Measurements from ENCODE around the gene KLHL12. TPM values are rescaled to one million over a fixed set of nuclear protein-coding genes. Genes with fewer than 3 reads are reported as not detected.

Gene KLHL12
- total and polyA plus RNA-seq, 2 of the 8 experiments (the other 6 are each of a cell fraction or from before 2014, with no cell fraction given) = 27.2 to 33.3 TPM

DNA sequence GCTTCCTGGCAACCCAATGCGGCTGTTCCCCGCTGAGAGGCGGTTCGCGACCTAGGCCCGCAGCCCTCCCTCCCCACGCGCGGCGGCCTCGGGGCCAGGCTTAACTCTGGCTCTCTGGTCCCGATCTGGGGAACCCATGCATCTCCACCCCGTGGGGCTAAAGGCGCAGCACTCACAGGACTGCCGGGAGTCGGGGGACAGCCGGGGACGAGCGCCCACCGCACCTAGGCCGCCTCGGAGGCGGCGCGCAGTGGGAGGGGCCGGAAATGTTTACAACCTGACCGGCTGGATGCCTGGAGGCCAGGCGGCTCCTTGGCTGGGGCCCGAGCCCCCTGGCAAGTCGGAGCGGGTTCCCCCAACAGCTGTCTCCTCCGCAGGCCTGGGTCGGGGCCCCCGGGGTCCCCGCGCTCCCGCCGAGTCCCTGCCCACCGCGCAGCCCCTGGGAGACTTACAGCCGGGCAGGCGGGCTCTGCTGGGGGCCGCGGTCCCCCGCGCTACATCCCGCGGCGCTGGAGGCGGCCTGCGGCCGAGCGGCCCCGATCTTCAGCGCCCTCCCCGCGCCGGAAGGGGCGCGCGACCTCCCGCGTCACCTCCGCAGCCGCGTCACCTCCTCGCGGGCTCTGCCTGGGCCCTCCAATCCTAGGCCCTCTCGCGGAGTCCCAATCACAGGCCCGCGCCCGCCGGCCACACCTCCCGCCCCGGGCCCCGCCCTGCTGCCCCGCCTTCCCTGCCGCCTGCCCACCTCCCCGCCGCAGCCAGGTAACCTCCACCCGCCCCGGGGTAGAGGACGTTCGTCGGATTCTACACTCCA lies 30.9 kb upstream of the KLHL12 start, which contains the start of gene ADIPOR1:
ADIPOR1 (minus strand) TSS at position 580 of the 811 bp plus-strand sequence. CDS start 7,242 bp downstream, outside the sequence.
- H2AFZ ChIP-seq (ENCODE audit: low read length) = peak within 1 kb of the TSS; percentile 92
- H3K23me2 ChIP-seq (ENCODE audit: low read depth, low read length) = peaks cover 6% of the 10 kb centered on the region
- no peak within 1 kb of the TSS for H2BK120ac ChIP-seq (replicated peaks; ENCODE audit: low read depth, low read length)
- no peak within 1 kb of the TSS; the same call in 1 of the 2 replicates for H2BK15ac ChIP-seq (ENCODE audit: low read length)
- H4K91ac ChIP-seq (replicated peaks; ENCODE audit: insufficient read length, low read length) = no peak within 1 kb of the TSS
- WGBS, 2 experiments (ENCODE audit: extremely low coverage in 1 of 2, insufficient coverage in 1 of 2, insufficient read length in 1 of 2, insufficient replicate concordance in 2 of 2, low coverage in 1 of 2, low lambda C conversion rate in 2 of 2, missing lambda C conversion rate in 1 of 2) = 2% methylated on average over 62 of the region's 86 CpGs; no CpG with 5 or more reads in 1 of the 2 experiments
- H3K27me3 ChIP-seq (replicated peaks in 1 of 4; ENCODE audit: control insufficient read depth in 3 of 4, extremely low read depth in 1 of 4, insufficient read depth in 3 of 4, low read length in 3 of 4) = no peaks in the 10 kb centered on the region
- H3K4me3 ChIP-seq (ENCODE audit: extremely low read depth in 1 of 4, insufficient read depth in 2 of 4, low read depth in 3 of 4, low read length in 4 of 4) = peak within 1 kb of the TSS; percentile 80 to 99 (median 86)
- H3K9ac ChIP-seq (replicated peaks in 1 of 4; ENCODE audit: extremely low read depth in 1 of 4, low read depth in 3 of 4, low read length in 3 of 4) = peak within 1 kb of the TSS; percentile 80 to 98 (median 88)
- no peak within 1 kb of the TSS for H3K14ac ChIP-seq (ENCODE audit: insufficient read length)
- no peak for FAIRE-seq
- no peaks in the 10 kb centered on the region; a peak in 1 of 8 replicates for H3K36me3 ChIP-seq (ENCODE audit: control insufficient read depth in 2 of 4, insufficient read depth in 4 of 4, low read length in 3 of 4)
- H3K18ac ChIP-seq (ENCODE audit: extremely low read depth, low read length) = peak within 1 kb of the TSS; percentile 81; the same call in 1 of the 2 replicates
- peak within 1 kb of the TSS; percentile 45; the same call in 1 of the 2 replicates for H2BK12ac ChIP-seq (ENCODE audit: low read depth, low read length)
- H3K23ac ChIP-seq (ENCODE audit: insufficient read length) = no peak within 1 kb of the TSS
- H3K79me1 ChIP-seq (ENCODE audit: low read depth, low read length) = no peaks in the 10 kb centered on the region; the same call in 1 of the 2 replicates
- peak within 1 kb of the TSS; percentile 39 for H3K56ac ChIP-seq (replicated peaks; ENCODE audit: insufficient read length, low read depth, low read length)
- peak within 1 kb of the TSS; percentile 62 for H4K8ac ChIP-seq (ENCODE audit: extremely low read depth, insufficient read depth, low read length)
- no peaks in the 10 kb centered on the region for H3K9me3 ChIP-seq (ENCODE audit: insufficient read depth in 2 of 2, low read depth in 1 of 2, low read length in 1 of 2)
- DNase-seq (ENCODE audit: low read depth in 1 of 2, low spot score in 2 of 2) = peak in 1 of 2 experiments; percentile 96
- H3K79me2 ChIP-seq (ENCODE audit: control insufficient read depth in 1 of 2, insufficient read depth in 2 of 2, low read length in 2 of 2) = peaks cover 11 to 48% of the 10 kb centered on the region in 2 experiments
- H3K4ac ChIP-seq (replicated peaks; ENCODE audit: insufficient read length, low read depth, low read length) = peak within 1 kb of the TSS; percentile 36
- H2AK5ac ChIP-seq (ENCODE audit: low read depth, low read length) = no peak within 1 kb of the TSS
- peak within 1 kb of the TSS; percentile 79; the same call in 1 of the 2 replicates for H3K27ac ChIP-seq (ENCODE audit: low read depth, low read length)
- H4K20me1 ChIP-seq (replicated peaks in 1 of 2; ENCODE audit: control insufficient read depth in 1 of 2, insufficient read depth in 2 of 2, low read length in 2 of 2) = peaks cover 0 to 5% of the 10 kb centered on the region in 2 experiments
- ChIA-PET POLR2A (ENCODE audit: partially characterized antibody) (no interaction called here), CTCF (ENCODE audit: partially characterized antibody) (no interaction called here)
- peak within 1 kb of the TSS; percentile 84 to 98 for H3K4me2 ChIP-seq (ENCODE audit: insufficient read depth in 1 of 2, low read depth in 2 of 2, low read length in 2 of 2)
- H3K4me1 ChIP-seq (replicated peaks in 1 of 4; ENCODE audit: control insufficient read depth in 3 of 4, insufficient read depth in 4 of 4, low read length in 3 of 4) = peaks cover 0 to 3% (median 0%) of the 10 kb centered on the region in 4 experiments; a peak in 1 of 7 replicates
- H2BK20ac ChIP-seq (ENCODE audit: low read length) = no peak within 1 kb of the TSS
- peak within 1 kb of the TSS; percentile 47; the same call in 1 of the 2 replicates for H2BK5ac ChIP-seq (ENCODE audit: low read depth, low read length)
- peak within 1 kb of the TSS; percentile 3 for H4K5ac ChIP-seq (ENCODE audit: insufficient read length, low read depth, low read length)
- TF ChIP-seq CREB1 (IDR thresholded peaks at IDR 0.05) (peak; percentile 93), PHF8 (conservative IDR thresholded peaks at IDR 0.05; ENCODE audit: low read depth, low read length) (peak; percentile 98), YY1 (IDR thresholded peaks at IDR 0.05; ENCODE audit: low read depth, low read length) (no peak), NRF1 (IDR thresholded peaks at IDR 0.05; ENCODE audit: low read depth, low read length) (no peak), EGR1 (IDR thresholded peaks at IDR 0.05; ENCODE audit: borderline replicate concordance, low read depth, low read length) (0 out of 2 replicates have a peak, but pooled peaks have one; percentile 9), SIN3A (conservative IDR thresholded peaks at IDR 0.05 in 1 of 2, IDR thresholded peaks at IDR 0.05 in 1 of 2; ENCODE audit: low read depth in 1 of 2, low read length in 2 of 2) (peak; percentile 36 to 55; a peak in 1 of 4 replicates), SP1 (IDR thresholded peaks at IDR 0.05; ENCODE audit: low read depth, low read length) (peak; percentile 25; the same call in 1 of the 2 replicates)
- TF ChIP-seq, protein P1, sequence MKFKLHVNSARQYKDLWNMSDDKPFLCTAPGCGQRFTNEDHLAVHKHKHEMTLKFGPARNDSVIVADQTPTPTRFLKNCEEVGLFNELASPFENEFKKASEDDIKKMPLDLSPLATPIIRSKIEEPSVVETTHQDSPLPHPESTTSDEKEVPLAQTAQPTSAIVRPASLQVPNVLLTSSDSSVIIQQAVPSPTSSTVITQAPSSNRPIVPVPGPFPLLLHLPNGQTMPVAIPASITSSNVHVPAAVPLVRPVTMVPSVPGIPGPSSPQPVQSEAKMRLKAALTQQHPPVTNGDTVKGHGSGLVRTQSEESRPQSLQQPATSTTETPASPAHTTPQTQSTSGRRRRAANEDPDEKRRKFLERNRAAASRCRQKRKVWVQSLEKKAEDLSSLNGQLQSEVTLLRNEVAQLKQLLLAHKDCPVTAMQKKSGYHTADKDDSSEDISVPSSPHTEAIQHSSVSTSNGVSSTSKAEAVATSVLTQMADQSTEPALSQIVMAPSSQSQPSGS (IDR thresholded peaks at IDR 0.05; ENCODE audit: low read length) = peak; percentile 14; the same call in 1 of the 2 replicates
